GM18873 (cell line): ENCODE measurements around the gene MYO1B.

Source experiments
- ATAC-seq: cut with Tn5 transposase; IDR thresholded peaks from one replicate; pipeline ENCODE4 v1.9.1; 2021; ENCODE audit warnings: mild to moderate bottlenecking, moderate library complexity, moderate number of reproducible peaks; ENCODE audit not compliant: unreplicated experiment, low FRiP score

MYO1B gene

DNA sequence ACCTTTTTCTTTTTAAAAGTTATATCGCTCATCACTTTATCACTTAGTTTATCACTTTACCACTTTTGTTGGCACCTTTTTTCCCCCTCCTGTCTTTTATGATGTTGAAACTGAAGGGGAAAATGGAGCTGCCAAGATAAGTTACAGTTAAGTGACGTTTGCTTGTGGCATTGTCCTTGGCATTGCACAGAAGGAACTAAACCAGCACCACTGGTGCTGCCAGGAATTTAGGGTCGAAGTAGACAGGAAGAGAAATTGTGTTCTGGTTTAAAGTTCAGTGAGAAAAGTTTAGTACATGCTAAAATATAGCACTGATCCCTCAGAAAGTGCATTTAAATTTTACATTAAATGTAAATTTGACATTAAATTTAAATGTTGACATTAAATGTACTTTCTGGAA lies 49.9 kb downstream of the MYO1B start:
- no peak for ATAC-seq

GRCh38 chr2:191296083-191297006 lies 51.1 kb downstream of the MYO1B start:
- ATAC-seq: no peak

GRCh38 chr2:191297033-191297432 lies 51.8 kb downstream of the MYO1B start:
- ATAC-seq: no peak

GRCh38 chr2:191298306-191298705 lies 53.1 kb downstream of the MYO1B start:
- no peak for ATAC-seq

- no peak for ATAC-seq
Measured at GRCh38 chr2:191299010-191299409, 53.8 kb downstream of the MYO1B start.

DNA sequence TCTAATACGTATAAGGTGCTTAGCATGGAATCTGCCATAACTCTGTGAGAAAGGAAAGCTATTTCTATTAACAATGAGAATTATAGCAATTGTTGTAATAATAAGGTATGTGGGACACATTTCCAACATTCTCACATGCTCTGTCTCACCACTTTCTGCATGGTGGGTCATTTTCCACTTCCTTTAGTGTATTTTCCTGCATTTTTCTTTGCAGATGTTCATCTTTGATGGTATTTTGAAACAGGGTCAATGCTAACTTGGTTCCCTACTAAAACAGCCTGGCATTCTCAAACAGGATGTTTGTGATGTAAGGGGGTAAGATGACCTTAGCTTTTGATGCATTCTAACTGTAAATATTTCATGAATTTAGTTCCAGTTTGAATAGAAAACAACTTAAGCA lies 54.7 kb downstream of the MYO1B start:
- no peak for ATAC-seq

- ATAC-seq: no peak
Measured at GRCh38 chr2:191301971-191302370, 56.8 kb downstream of the MYO1B start.

DNA sequence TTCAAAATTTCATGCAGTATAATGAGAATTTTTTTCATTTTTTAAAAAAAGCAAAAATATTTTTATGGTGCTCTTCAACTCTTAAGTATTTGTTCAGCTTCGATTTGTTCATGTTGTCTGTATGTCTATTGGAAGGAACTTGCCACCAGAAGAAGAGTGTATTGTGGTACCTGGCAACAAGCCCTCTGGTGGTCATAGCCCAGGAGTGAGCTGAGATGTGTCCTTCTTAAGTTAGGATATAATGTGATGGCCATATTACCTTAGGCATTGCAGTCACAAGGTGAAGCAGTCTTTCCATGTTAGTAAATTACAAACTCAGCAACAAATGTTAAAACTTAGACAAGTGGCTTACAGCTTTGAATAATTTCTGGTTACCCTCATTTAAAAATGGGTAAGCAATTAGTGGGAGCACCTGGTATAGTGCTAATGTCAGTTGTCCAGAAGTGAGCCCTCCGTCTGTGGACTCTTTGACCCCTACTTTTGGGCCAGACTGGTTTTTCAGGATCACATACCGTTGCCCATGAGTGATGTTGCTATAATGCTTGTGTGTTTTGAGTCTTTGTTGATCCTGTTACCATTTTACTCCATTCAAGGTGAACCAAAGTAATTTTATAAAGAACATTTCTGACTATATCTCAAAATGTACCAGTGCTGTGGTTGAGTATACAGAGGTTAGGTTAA lies 57.4 kb downstream of the MYO1B start:
- peak; percentile 68 for ATAC-seq

GRCh38 chr2:191303140-191304005 lies 58.2 kb downstream of the MYO1B start:
- no peak for ATAC-seq

DNA sequence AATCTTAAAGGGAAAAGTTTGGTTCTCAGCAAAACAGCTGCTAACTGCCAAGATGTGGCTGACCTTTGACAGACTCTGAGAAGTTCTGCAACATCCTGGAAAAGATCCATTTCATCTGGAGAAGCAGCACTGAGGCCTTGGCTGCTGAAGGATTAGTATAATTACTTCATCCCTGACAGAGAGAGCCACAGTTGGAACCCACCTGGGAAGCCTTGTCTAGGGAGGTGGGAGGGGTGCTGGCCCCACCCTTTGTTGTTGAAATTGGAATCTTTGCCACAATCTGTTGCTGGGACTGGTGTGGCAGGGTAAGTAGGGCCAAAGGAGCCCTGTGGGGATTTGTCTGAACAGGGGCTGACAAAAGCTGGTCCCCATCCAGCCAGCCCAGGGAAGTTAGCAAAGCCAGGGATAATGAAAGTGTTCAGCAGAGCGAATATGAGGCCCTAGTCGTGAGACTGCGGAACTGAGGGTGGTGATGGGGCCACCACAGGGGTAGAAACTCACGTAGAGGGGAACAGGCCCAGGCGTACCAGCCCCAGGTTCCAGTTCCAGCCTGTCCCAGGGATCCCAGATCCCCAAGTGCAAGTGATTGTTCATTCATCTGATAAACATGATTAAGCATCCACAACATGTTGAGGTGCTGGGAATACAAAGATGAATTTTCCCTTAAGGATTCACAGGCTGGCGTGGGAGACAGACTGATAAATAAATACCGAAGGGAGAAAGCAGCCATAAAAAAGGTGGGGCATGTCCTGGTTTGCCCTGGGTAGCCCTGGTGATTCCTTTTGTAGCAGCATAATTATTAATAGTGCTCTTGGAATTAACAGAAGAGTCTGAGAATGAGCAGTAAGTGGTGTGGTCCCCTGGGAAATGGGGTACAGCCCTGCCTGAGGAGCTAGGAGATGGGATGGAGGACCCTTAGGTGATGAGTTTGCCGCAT lies 60.0 kb downstream of the MYO1B start:
- no peak for ATAC-seq

- no peak for ATAC-seq
Measured at GRCh38 chr2:191308026-191308425, 62.8 kb downstream of the MYO1B start.

- ATAC-seq: no peak
Measured at GRCh38 chr2:191311156-191311555, 66.0 kb downstream of the MYO1B start.

GRCh38 chr2:191311627-191312026 lies 66.4 kb downstream of the MYO1B start:
- ATAC-seq: no peak

DNA sequence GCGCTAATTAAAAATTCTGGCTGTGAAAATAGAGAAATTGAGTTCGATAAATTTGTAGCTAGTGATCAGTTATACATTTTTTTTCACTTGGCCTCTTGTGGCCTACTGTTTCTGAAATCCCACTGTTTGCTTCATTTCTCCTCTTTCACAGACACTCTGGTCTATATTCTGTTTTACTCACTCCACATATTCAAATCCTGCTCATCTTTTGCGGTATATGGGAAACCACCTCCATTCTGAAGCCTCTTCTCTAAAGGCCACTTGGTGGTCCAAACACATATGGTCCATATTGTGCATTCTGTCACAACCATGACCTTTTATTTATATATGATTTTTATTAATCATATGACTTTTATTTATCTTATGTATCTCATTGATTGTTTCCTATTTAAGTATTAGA lies 67.0 kb downstream of the MYO1B start:
- no peak for ATAC-seq

DNA sequence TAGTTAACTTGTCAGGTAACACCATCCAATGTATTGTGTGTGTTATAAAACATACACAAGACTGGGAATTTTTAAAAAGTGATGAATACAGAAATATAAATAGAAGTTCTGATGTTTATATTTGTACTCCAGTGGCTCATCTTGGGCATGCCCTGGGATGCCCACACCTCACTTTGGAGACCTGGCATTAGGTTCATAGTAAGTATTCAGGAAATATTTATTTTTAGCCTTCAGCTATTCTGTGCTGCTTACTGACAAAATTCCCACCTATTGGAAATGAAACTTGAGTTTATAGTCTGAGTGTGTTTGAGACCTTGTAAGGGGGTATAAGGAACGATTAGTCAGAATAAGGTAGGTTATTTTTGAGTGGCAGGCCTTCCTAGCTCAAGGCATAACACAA lies 67.5 kb downstream of the MYO1B start:
- ATAC-seq: no peak

DNA sequence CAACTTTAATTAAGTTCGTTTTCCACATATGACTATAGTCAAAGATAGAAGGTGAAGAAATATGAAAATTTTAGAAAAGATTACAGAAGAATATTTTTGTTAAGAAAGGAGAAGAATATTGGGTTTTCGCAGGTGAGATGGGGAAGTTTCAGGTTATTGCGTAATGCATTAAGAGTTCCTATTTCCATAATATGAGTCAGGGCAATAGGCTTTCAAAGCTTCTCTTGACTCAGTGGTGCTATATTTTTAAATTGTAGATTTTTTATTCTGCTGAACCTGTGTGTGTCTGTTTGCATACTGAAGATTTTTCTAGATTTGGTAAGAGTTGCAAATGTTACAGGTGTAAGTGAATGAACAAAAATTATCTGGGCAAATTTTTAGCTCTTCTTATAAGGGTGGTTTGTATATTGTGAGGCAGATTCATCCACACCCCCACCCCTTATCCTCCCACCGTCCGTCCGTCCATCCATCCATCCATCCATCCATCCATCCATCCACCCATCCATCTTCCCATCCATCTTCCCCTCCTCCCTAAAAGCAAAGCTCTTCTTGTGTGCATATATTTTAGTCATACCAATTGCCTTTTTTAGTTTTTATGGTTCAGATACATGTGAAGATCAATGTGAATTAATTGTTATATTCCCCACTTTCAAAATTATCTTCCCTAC lies 69.6 kb downstream of the MYO1B start:
- ATAC-seq: no peak

DNA sequence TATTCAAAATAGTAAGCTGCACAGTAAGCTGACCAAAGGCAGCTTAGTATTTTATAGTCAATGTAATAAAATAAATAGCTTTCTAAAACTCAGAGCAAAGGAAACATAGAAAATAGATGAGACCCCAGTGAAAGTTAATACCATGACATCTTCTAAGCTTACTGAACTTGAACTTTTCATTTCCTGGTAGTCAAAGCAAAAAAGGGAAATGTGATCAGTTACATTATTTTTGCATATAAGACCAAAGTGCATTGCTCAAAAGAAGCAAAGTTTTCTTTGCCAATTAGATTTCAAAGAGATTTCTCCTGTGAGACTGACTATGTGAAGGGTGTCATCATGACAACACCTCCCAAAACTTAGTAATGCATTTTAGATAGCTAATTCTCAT lies 70.2 kb downstream of the MYO1B start:
- no peak for ATAC-seq

DNA sequence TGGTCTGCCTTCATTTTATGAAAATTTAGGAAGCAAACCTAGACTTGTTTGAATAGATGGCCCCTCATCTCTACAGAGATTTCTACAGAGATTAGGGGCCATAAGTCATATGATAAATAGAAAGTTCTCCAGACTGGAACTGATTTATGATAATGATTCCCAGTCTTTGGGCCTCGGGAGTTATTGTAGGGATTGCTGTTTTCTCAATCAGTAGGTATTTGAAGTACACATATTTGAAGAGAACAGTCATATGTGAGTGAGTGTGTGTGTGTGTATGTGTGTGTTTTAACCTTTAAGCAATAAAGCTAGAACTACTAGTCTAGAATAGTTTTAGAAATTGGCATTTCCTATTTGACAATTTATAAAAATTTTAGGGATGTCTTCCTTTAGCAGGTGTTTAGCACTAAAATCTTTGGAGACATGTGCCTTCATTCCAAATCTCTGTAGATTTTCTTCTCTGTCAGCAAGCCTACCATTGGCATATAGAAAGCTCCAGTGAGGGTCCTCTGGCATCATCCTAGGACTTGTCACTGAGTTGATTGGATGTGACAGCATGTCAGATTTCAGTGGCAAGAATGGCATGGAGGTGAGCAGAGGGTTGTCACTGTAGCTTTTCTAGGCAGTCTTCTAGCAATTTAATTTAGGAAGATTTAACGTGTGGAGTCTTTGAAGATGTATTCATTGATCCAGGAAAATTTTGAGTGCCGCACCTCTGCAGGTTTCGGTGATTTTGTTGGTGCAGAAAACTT lies 71.2 kb downstream of the MYO1B start:
- no peak for ATAC-seq
